ENCODE measurements around the gene KIF26B. TPM values are rescaled to one million over a fixed set of nuclear protein-coding genes. Genes with fewer than 3 reads are reported as not detected.

KIF26B gene
- total and polyA plus RNA-seq, 3 experiments from 2014 or later, result 0.11 to 0.16 TPM; not detected in 1

DNA sequence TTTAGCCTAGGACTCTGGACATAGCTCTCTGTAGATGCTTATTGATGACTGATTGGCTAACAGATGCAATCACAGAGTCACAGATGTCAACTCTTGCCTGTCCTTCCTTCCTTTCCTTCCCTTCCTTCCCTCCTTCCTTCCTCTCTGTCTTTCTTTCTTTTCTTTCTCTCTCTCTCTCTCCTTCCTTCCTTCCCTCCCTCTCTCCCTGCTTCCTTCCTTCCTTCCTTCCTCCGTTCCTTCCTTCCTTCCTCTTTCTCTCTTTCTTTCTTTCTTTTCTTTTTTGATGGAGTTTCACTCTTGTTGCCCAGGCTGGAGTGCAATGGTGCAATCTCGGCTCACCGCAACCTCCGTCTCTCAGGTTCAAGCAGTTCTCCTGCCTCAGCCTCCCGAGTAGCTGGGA is 106.1 kb downstream of the KIF26B start:
- Histone ChIP-seq H3K4me1 (ENCODE audit: insufficient read depth, low read length) (no peaks in the 10 kb centered on the region), H3K36me3 (ENCODE audit: insufficient read depth, low read length) (no peaks in the 10 kb centered on the region), H3K27ac (ENCODE audit: low read depth, low read length) (no peak overlapping the region), H3K4me3 (ENCODE audit: low read length) (no peak overlapping the region), H3K27me3 (ENCODE audit: insufficient read depth, low read length, poor library complexity, severe bottlenecking) (no peaks in the 10 kb centered on the region), H3K9me3 (ENCODE audit: low read length) (no peaks in the 10 kb centered on the region)
- peaks cover 0 to 2% (median 0%) of the 10 kb centered on the region in 5 donors for H3K9me3 Mint-ChIP-seq
- H3K27ac Mint-ChIP-seq, result no peak overlapping the region
- H3K4me3 Mint-ChIP-seq, result no peak overlapping the region
- ChIA-PET CTCF (no interaction called here), POLR2A (no interaction called here)
- DNase-seq, result no peak
- H3K27me3 Mint-ChIP-seq, result peaks cover 6 to 18% of the 10 kb centered on the region in 2 donors
- H3K4me1 Mint-ChIP-seq, result no peaks in the 10 kb centered on the region
- H3K36me3 Mint-ChIP-seq, result no peaks in the 10 kb centered on the region

- H3K27me3 ChIP-seq (ENCODE audit: insufficient read depth, low read length, poor library complexity, severe bottlenecking), result no peaks in the 10 kb centered on the region
- H3K9me3 ChIP-seq (ENCODE audit: low read length), result no peaks in the 10 kb centered on the region
- CTCF ChIA-PET, result no interaction called here
- Mint-ChIP-seq H3K27me3 (peaks cover 3 to 18% of the 10 kb centered on the region in 2 donors), H3K27ac (no peak overlapping the region), H3K4me1 (no peaks in the 10 kb centered on the region), H3K36me3 (no peaks in the 10 kb centered on the region), H3K9me3 (peaks cover 0 to 2% (median 0%) of the 10 kb centered on the region in 5 donors), H3K4me3 (no peak overlapping the region)
- no peak overlapping the region for H3K27ac ChIP-seq (ENCODE audit: low read depth, low read length)
- H3K36me3 ChIP-seq (ENCODE audit: insufficient read depth, low read length), result no peaks in the 10 kb centered on the region
- no peak for DNase-seq
- POLR2A ChIA-PET, result no interaction called here
- H3K4me3 ChIP-seq (ENCODE audit: low read length), result no peak overlapping the region
- H3K4me1 ChIP-seq (ENCODE audit: insufficient read depth, low read length), result no peaks in the 10 kb centered on the region
Measured at GRCh38 chr1:245261786-245262185, 107.0 kb downstream of the KIF26B start.

DNA sequence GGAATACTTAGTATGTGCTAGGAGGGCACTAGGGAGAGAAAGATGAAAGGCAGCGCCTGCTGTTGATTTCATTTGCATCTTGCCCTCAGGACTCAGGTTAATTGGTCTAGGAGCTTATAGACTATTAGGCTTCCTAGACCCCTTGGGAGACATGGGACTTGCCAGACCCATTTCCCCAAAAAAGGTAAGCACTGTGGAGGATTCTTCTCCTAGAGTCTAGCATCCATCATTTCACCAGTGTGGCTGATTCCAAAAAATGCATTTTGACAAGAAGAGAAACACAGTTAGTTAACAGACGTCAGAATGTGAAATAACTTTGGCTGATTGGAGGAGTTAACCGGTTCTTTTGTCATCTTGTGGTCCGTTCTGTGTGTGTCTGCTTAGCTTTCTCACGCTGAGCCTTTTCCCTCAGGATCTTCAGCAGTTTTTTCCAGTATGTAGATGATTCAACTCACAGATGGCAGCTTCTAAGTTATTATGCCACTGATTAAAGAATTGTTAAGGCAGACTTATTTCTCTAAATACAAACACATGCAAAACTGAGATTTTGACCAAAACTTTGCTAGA is 108.8 kb downstream of the KIF26B start:
- H3K36me3 ChIP-seq (ENCODE audit: insufficient read depth, low read length), result no peaks in the 10 kb centered on the region
- CTCF ChIA-PET, result no interaction called here
- Mint-ChIP-seq H3K27ac (no peak overlapping the region), H3K36me3 (no peaks in the 10 kb centered on the region), H3K27me3 (peaks cover 3 to 9% of the 10 kb centered on the region in 2 donors), H3K4me3 (no peak overlapping the region), H3K4me1 (no peaks in the 10 kb centered on the region), H3K9me3 (peaks cover 0 to 3% (median 0%) of the 10 kb centered on the region in 5 donors)
- POLR2A ChIA-PET, result no interaction called here
- no peaks in the 10 kb centered on the region for H3K4me1 ChIP-seq (ENCODE audit: insufficient read depth, low read length)
- H3K9me3 ChIP-seq (ENCODE audit: low read length), result no peaks in the 10 kb centered on the region
- no peak overlapping the region for H3K27ac ChIP-seq (ENCODE audit: low read depth, low read length)
- no peak overlapping the region for H3K4me3 ChIP-seq (ENCODE audit: low read length)
- H3K27me3 ChIP-seq (ENCODE audit: insufficient read depth, low read length, poor library complexity, severe bottlenecking), result no peaks in the 10 kb centered on the region
- no peak for DNase-seq

- no peak overlapping the region for H3K27ac ChIP-seq (ENCODE audit: low read depth, low read length)
- no peaks in the 10 kb centered on the region for H3K36me3 Mint-ChIP-seq
- H3K27me3 Mint-ChIP-seq, result peaks cover 3 to 6% of the 10 kb centered on the region in 2 donors
- no peaks in the 10 kb centered on the region for H3K36me3 ChIP-seq (ENCODE audit: insufficient read depth, low read length)
- ChIA-PET POLR2A (no interaction called here), CTCF (no interaction called here)
- no peak overlapping the region for H3K4me3 Mint-ChIP-seq
- no peak overlapping the region for H3K27ac Mint-ChIP-seq
- no peaks in the 10 kb centered on the region for H3K4me1 ChIP-seq (ENCODE audit: insufficient read depth, low read length)
- H3K4me3 ChIP-seq (ENCODE audit: low read length), result no peak overlapping the region
- no peaks in the 10 kb centered on the region for H3K27me3 ChIP-seq (ENCODE audit: insufficient read depth, low read length, poor library complexity, severe bottlenecking)
- H3K4me1 Mint-ChIP-seq, result no peaks in the 10 kb centered on the region
- no peaks in the 10 kb centered on the region for H3K9me3 ChIP-seq (ENCODE audit: low read length)
- DNase-seq, result no peak
- H3K9me3 Mint-ChIP-seq, result peaks cover 0 to 3% (median 0%) of the 10 kb centered on the region in 5 donors
Measured at GRCh38 chr1:245264226-245264625, 109.4 kb downstream of the KIF26B start.

DNA sequence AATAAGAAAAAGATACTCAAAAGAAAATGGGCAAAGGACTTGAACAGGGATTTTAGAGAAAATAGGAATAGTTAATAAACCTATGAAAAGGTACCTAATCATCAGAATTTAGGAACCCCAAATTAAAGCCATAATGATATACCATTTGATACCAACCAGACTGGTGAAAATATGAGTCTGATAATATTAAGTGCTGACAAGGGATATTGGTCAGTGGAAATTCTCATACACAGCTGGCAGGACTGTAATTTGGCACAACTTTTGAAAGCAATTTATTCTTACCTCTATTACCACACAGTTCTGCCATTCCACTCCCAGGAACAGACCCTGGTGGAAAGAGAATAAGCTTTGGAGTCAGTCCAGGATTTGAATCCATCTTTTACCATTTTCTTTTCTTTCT is 111.3 kb downstream of the KIF26B start:
- DNase-seq, result no peak
- Mint-ChIP-seq H3K4me1 (no peaks in the 10 kb centered on the region), H3K9me3 (peaks cover 0 to 4% (median 3%) of the 10 kb centered on the region in 5 donors), H3K27me3 (peaks cover 1 to 10% of the 10 kb centered on the region in 2 donors), H3K4me3 (no peak overlapping the region), H3K27ac (no peak overlapping the region), H3K36me3 (no peaks in the 10 kb centered on the region)
- ChIA-PET CTCF (no interaction called here), POLR2A (no interaction called here)
- no peaks in the 10 kb centered on the region for H3K4me1 ChIP-seq (ENCODE audit: insufficient read depth, low read length)
- H3K27ac ChIP-seq (ENCODE audit: low read depth, low read length), result no peak overlapping the region
- no peaks in the 10 kb centered on the region for H3K27me3 ChIP-seq (ENCODE audit: insufficient read depth, low read length, poor library complexity, severe bottlenecking)
- H3K36me3 ChIP-seq (ENCODE audit: insufficient read depth, low read length), result no peaks in the 10 kb centered on the region
- no peaks in the 10 kb centered on the region for H3K9me3 ChIP-seq (ENCODE audit: low read length)
- no peak overlapping the region for H3K4me3 ChIP-seq (ENCODE audit: low read length)

DNA sequence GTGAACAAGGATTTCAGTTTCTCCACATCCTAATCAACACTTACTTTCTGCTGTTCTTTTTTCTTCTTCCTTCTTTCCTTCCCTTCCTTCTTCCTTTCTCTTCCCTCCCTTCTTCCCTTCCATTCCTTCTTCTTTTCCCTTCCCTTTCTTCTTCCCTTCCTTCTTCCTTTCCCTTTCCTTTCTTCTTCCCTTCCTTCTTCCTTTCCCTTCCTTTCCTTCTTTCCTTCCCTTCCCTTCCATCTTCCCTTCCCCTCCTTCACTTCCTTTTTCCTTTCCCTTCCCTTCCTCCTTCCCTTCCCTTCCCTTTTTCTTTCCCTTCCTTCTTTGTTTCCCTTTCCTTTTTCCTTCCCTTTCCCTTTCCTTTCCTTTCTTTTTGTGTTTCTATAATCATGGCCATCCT is 115.3 kb downstream of the KIF26B start:
- no peaks in the 10 kb centered on the region for H3K4me1 ChIP-seq (ENCODE audit: insufficient read depth, low read length)
- CTCF ChIA-PET, result no interaction called here
- no peaks in the 10 kb centered on the region for H3K36me3 Mint-ChIP-seq
- no peak overlapping the region for H3K4me3 Mint-ChIP-seq
- H3K9me3 ChIP-seq (ENCODE audit: low read length), result no peaks in the 10 kb centered on the region
- POLR2A ChIA-PET, result no interaction called here
- no peak overlapping the region for H3K27ac Mint-ChIP-seq
- H3K27me3 ChIP-seq (ENCODE audit: insufficient read depth, low read length, poor library complexity, severe bottlenecking), result no peaks in the 10 kb centered on the region
- H3K4me3 ChIP-seq (ENCODE audit: low read length), result no peak overlapping the region
- DNase-seq, result no peak
- H3K27me3 Mint-ChIP-seq, result peaks cover 0 to 18% of the 10 kb centered on the region in 2 donors
- H3K9me3 Mint-ChIP-seq, result peaks cover 0 to 11% (median 3%) of the 10 kb centered on the region in 5 donors
- no peak overlapping the region for H3K27ac ChIP-seq (ENCODE audit: low read depth, low read length)
- no peaks in the 10 kb centered on the region for H3K4me1 Mint-ChIP-seq
- no peaks in the 10 kb centered on the region for H3K36me3 ChIP-seq (ENCODE audit: insufficient read depth, low read length)

DNA sequence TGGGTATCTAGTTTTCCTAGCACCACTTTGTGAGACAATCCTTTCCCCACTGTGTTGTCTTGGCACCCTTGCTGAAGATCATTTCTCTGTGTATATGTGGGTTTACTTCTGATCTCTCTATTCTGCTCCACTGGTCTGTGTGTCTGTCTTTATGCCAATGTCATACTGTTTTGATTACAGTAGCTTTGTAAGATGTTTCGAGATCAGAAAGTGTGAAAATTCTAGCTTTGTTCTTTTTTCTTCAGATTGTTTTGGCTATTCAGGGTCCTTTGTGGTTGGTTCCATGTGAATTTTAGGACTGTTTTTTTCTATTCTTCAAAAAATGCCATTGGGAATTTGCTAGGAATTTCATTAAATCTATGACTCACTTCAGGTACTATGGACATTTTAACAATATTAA is 116.2 kb downstream of the KIF26B start:
- no peaks in the 10 kb centered on the region for H3K4me1 Mint-ChIP-seq
- Histone ChIP-seq H3K9me3 (ENCODE audit: low read length) (no peaks in the 10 kb centered on the region), H3K27me3 (ENCODE audit: insufficient read depth, low read length, poor library complexity, severe bottlenecking) (no peaks in the 10 kb centered on the region), H3K4me3 (ENCODE audit: low read length) (no peak overlapping the region), H3K36me3 (ENCODE audit: insufficient read depth, low read length) (no peaks in the 10 kb centered on the region), H3K4me1 (ENCODE audit: insufficient read depth, low read length) (no peaks in the 10 kb centered on the region), H3K27ac (ENCODE audit: low read depth, low read length) (no peak overlapping the region)
- H3K36me3 Mint-ChIP-seq, result no peaks in the 10 kb centered on the region
- no peak for DNase-seq
- H3K9me3 Mint-ChIP-seq, result peaks cover 0 to 11% (median 3%) of the 10 kb centered on the region in 5 donors
- no peak overlapping the region for H3K27ac Mint-ChIP-seq
- H3K27me3 Mint-ChIP-seq, result peaks cover 0 to 18% of the 10 kb centered on the region in 2 donors
- H3K4me3 Mint-ChIP-seq, result no peak overlapping the region
- ChIA-PET CTCF (no interaction called here), POLR2A (no interaction called here)

DNA sequence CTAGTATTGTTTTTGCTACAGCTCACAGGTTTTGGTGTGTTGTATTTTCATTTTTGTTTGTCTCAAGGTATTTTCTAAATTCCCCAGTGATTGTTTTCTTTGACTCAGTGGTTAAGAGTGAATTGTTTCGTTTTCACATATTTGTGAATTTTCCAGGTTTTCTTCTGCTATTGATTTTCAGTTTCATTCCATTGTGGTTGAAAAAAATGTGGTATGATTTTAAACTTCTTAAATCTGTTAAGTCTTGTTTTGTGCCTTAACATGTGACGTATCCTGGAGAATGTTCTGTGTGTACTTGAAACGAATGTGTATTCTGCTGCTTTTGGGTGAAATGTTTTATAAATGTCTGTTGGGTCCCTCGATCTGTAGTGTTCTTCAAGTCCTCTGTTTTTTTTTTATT is 117.9 kb downstream of the KIF26B start:
- Mint-ChIP-seq H3K9me3 (peaks cover 0 to 11% (median 2%) of the 10 kb centered on the region in 5 donors), H3K27me3 (peaks cover 5 to 18% of the 10 kb centered on the region in 2 donors), H3K36me3 (no peaks in the 10 kb centered on the region), H3K27ac (no peak overlapping the region), H3K4me3 (no peak overlapping the region), H3K4me1 (no peaks in the 10 kb centered on the region)
- H3K4me3 ChIP-seq (ENCODE audit: low read length), result no peak overlapping the region
- CTCF ChIA-PET, result no interaction called here
- H3K27ac ChIP-seq (ENCODE audit: low read depth, low read length), result no peak overlapping the region
- no peak for DNase-seq
- no peaks in the 10 kb centered on the region for H3K9me3 ChIP-seq (ENCODE audit: low read length)
- H3K36me3 ChIP-seq (ENCODE audit: insufficient read depth, low read length), result no peaks in the 10 kb centered on the region
- POLR2A ChIA-PET, result no interaction called here
- no peaks in the 10 kb centered on the region for H3K27me3 ChIP-seq (ENCODE audit: insufficient read depth, low read length, poor library complexity, severe bottlenecking)
- H3K4me1 ChIP-seq (ENCODE audit: insufficient read depth, low read length), result no peaks in the 10 kb centered on the region

GRCh38 chr1:245276445-245276844 is 121.7 kb downstream of the KIF26B start:
- no peak overlapping the region for H3K27ac ChIP-seq (ENCODE audit: low read depth, low read length)
- CTCF ChIA-PET, result no interaction called here

More at GRCh38 chr1:245276445-245276844, 121.7 kb downstream of the KIF26B start:
- H3K9me3 ChIP-seq (ENCODE audit: low read length), result no peaks in the 10 kb centered on the region
- no peak for DNase-seq
- POLR2A ChIA-PET, result no interaction called here
- peaks cover 0 to 5% (median 2%) of the 10 kb centered on the region in 5 donors for H3K9me3 Mint-ChIP-seq
- H3K4me1 ChIP-seq (ENCODE audit: insufficient read depth, low read length), result no peaks in the 10 kb centered on the region
- no peak overlapping the region for H3K27ac Mint-ChIP-seq
- H3K27me3 ChIP-seq (ENCODE audit: insufficient read depth, low read length, poor library complexity, severe bottlenecking), result no peaks in the 10 kb centered on the region
- H3K36me3 ChIP-seq (ENCODE audit: insufficient read depth, low read length), result no peaks in the 10 kb centered on the region
- no peaks in the 10 kb centered on the region for H3K4me1 Mint-ChIP-seq
- H3K27me3 Mint-ChIP-seq, result peaks cover 7 to 17% of the 10 kb centered on the region in 2 donors
- no peaks in the 10 kb centered on the region for H3K36me3 Mint-ChIP-seq
- no peak overlapping the region for H3K4me3 ChIP-seq (ENCODE audit: low read length)
- H3K4me3 Mint-ChIP-seq, result no peak overlapping the region
